ENCODE results near the gene S100A13. TPM values are rescaled to one million over a fixed set of nuclear protein-coding genes. Genes with fewer than 3 reads are reported as not detected.
A peak's percentile ranks its signal among the peaks of the same experiment; 100 is the strongest.
"Not testable (repeated sequence)": the region's sequence is repeated elsewhere in the genome, so short reads cannot be mapped to it uniquely, and the experiment has no call there.

Gene S100A13
- total RNA-seq, 2 experiments from 2014 or later = 8.1 to 9.4 TPM

DNA sequence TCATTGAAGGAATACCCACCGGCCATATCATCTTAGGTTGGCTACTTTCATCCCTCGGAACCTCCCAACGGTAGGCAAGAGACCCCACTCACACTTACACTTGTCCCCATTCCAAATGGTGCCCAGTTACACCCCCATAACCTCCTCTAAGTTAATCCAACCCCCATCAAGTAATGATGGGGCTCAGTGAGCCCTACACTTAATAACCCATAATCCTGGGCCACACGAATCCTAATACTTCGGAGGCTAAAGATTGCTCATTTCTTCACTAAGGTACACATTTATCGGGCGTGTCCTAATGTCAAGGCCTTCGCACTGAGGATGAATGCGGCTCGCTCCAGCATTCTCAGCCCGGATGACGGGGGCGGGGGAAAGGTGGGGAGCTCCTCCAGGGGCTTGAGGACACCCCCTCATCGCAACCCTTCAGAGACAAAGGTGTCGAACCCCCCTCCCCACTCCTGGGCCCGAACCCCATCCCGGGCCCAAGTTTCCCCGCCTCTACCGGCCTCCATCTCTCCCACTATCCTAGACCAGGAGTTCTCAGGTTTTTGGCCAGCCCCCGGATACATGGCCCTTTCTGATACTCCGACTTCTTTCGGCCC lies 43.1 kb upstream of the S100A13 start:
- TF ChIP-seq, protein P1, sequence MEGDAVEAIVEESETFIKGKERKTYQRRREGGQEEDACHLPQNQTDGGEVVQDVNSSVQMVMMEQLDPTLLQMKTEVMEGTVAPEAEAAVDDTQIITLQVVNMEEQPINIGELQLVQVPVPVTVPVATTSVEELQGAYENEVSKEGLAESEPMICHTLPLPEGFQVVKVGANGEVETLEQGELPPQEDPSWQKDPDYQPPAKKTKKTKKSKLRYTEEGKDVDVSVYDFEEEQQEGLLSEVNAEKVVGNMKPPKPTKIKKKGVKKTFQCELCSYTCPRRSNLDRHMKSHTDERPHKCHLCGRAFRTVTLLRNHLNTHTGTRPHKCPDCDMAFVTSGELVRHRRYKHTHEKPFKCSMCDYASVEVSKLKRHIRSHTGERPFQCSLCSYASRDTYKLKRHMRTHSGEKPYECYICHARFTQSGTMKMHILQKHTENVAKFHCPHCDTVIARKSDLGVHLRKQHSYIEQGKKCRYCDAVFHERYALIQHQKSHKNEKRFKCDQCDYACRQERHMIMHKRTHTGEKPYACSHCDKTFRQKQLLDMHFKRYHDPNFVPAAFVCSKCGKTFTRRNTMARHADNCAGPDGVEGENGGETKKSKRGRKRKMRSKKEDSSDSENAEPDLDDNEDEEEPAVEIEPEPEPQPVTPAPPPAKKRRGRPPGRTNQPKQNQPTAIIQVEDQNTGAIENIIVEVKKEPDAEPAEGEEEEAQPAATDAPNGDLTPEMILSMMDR (IDR thresholded peaks at IDR 0.05) = no peak
- H3K4me1 Mint-ChIP-seq (ENCODE audit: low read depth) = peaks cover 26% of the 10 kb centered on the region
- H3K9me3 Mint-ChIP-seq = no peaks in the 10 kb centered on the region
- intact Hi-C loops (cut with micrococcal nuclease) = loop anchor here (5.0 kb wide), 1 partner anchor 317 kb away; the partner anchor contains the start of gene RAB13
- no peak overlapping the region for H3K27ac Mint-ChIP-seq
- ChIA-PET POLR2A (interaction anchor here (0.6 to 3.9 kb wide), 6 partner anchors 9 to 138 kb away, joined by 3 to 31 read pairs (median 6); partner anchors contain the start of genes CHTOP and SNAPIN), CTCF (interaction anchor here (1.7 to 3.3 kb wide), 2 partner anchors 79 to 160 kb away, joined by 5 to 17 read pairs; no protein-coding TSS in a partner anchor)
- ATAC-seq = no peak
- H3K4me3 Mint-ChIP-seq = no peak overlapping the region
- H3K36me3 Mint-ChIP-seq (ENCODE audit: low read depth) = peaks cover 47% of the 10 kb centered on the region
- H3K27me3 Mint-ChIP-seq = no peaks in the 10 kb centered on the region
- DNase-seq = peak; percentile 42

DNA sequence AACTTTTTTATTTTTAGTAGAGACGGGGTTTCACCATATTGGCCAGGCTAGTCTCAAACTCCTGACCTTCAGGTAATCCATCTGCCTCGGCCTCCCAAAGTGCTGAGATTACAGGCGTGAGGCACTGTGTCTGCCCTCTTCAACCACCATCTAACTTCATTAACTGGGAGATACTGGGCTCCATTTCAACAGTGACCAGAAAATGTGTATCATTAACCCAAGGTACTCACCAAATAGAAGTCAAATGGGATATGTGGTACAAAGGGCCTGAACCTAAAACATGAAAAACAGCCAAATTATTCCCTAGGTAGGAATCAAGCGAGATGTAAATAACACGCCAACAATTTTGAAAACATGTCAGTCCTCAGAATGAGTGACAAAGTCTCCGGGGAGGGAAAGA lies 42.3 kb upstream of the S100A13 start:
- ChIA-PET CTCF (interaction anchor here (0.8 to 1.7 kb wide), 3 partner anchors 8 to 159 kb away, joined by 3 to 5 read pairs (median 3); partner anchors contain the start of gene SNAPIN), POLR2A (interaction anchor here (1.1 to 3.9 kb wide), 7 partner anchors 9 to 317 kb away, joined by 3 to 31 read pairs (median 5); partner anchors contain the start of genes CHTOP and SNAPIN)
- H3K27ac Mint-ChIP-seq = no peak overlapping the region
- no peaks in the 10 kb centered on the region for H3K27me3 Mint-ChIP-seq
- no peak for ATAC-seq
- TF ChIP-seq, protein P1 (IDR thresholded peaks at IDR 0.05) = no peak
- DNase-seq = no peak
- peaks cover 26% of the 10 kb centered on the region for H3K4me1 Mint-ChIP-seq (ENCODE audit: low read depth)
- no peak overlapping the region for H3K4me3 Mint-ChIP-seq
- intact Hi-C loops (cut with micrococcal nuclease) = loop anchor here (5.0 kb wide), 1 partner anchor 318 kb away; the partner anchor contains the start of gene RAB13
- no peaks in the 10 kb centered on the region for H3K9me3 Mint-ChIP-seq
- H3K36me3 Mint-ChIP-seq (ENCODE audit: low read depth) = peaks cover 53% of the 10 kb centered on the region

DNA sequence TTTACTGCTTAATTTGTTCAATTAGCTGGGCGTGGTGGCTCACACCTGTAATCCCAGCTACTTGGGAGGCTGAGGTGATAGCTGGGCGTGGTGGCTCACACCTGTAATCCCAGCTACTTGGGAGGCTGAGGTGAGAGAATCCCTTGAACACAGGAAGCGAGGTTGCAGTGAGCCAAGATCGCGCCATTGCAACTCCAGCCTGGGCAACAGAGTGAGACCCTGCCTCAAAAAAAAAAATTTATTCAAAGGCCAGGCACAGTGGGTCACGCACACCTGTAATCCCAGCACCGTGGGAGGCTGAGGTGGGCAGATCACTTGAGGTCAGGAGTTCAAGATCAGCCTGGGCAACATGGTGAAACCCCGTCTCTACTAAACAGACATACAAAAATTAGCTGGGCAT lies 41.4 kb upstream of the S100A13 start:
- not testable (repeated sequence) for H3K4me3 Mint-ChIP-seq

DNA sequence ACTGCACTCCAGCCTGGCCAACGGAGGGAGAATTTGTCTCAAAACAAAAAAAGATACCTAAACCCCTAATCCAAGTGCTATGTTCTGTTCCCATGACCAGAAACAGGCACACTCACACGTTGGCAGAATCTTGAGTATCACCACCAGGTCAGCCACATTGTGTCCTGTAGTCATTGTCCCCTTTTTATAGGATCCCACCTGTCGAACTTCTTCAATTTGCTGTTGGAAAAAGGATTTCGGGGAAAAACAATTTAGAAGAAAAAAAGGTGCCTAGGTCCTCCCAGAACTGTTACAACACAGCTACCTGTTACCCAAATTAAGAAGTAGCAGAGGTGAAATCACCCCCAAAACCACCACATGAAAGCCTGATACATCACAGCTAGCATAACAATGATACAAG lies 40.1 kb upstream of the S100A13 start:
- Mint-ChIP-seq H3K9me3 (no peaks in the 10 kb centered on the region), H3K27ac (peak overlapping the region; percentile 78), H3K4me1 (ENCODE audit: low read depth) (peaks cover 23% of the 10 kb centered on the region), H3K4me3 (no peak overlapping the region), H3K27me3 (no peaks in the 10 kb centered on the region), H3K36me3 (ENCODE audit: low read depth) (peaks cover 71% of the 10 kb centered on the region)
- ATAC-seq = no peak
- intact Hi-C loops (cut with micrococcal nuclease) = no loop called here
- CTCF ChIA-PET = interaction anchor here (0.7 to 1.3 kb wide), 4 partner anchors 10 to 95 kb away, joined by 3 read pairs; no protein-coding TSS in a partner anchor
- TF ChIP-seq, protein P1 (IDR thresholded peaks at IDR 0.05) = no peak
- no peak for DNase-seq
- POLR2A ChIA-PET = interaction anchor here (0.7 to 2.1 kb wide), 14 partner anchors 8 to 1668 kb away, joined by 3 to 12 read pairs (median 4); partner anchors contain the start of gene SNAPIN

More for the DNA sequence above, 41.4 kb upstream of the S100A13 start:
- intact Hi-C loops (cut with micrococcal nuclease); DNase-seq; H3K27me3 Mint-ChIP-seq; ATAC-seq; H3K9me3 Mint-ChIP-seq: not testable (repeated sequence)
- POLR2A ChIA-PET = interaction anchor here (0.6 to 2.1 kb wide), 6 partner anchors 8 to 324 kb away, joined by 3 to 12 read pairs (median 6); partner anchors contain the start of gene SNAPIN
- Mint-ChIP-seq H3K4me1 (ENCODE audit: low read depth) (peaks cover 26% of the 10 kb centered on the region), H3K27ac (peak overlapping the region; percentile 78), H3K36me3 (ENCODE audit: low read depth) (peaks cover 61% of the 10 kb centered on the region)
- CTCF ChIA-PET = interaction anchor here (0.8 to 1.0 kb wide), 2 partner anchors 9 to 10 kb away, joined by 3 read pairs; partner anchors contain the start of gene SNAPIN

DNA sequence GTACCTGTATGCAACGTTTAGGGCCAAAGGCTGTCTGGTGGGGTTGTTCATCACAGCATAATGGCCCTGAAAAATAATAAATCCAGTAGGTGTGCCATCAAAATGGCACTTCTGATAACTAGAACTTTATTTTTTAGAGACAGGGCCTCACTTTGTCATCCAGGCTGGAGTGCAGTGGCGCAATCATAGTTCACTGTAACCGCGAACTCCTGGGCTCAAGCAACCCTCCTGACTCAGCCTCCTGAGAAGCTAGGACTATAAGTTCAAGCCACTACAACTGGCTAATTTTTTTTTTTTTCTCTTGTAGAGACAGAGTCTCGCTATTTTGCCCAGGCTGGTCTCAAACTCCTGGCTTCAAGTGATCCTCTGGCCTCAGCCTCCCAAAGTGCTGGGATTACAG lies 35.9 kb upstream of the S100A13 start:
- intact Hi-C loops (cut with micrococcal nuclease) = no loop called here
- Mint-ChIP-seq H3K9me3 (no peaks in the 10 kb centered on the region), H3K27me3 (no peaks in the 10 kb centered on the region), H3K4me1 (ENCODE audit: low read depth) (peaks cover 22% of the 10 kb centered on the region), H3K36me3 (ENCODE audit: low read depth) (peaks cover 64% of the 10 kb centered on the region), H3K4me3 (no peak overlapping the region), H3K27ac (no peak overlapping the region)
- TF ChIP-seq, protein P1 (IDR thresholded peaks at IDR 0.05) = no peak
- no peak for DNase-seq
- ATAC-seq = no peak
- POLR2A ChIA-PET = interaction anchor here (1.0 to 5.6 kb wide), 4 partner anchors 10 to 69 kb away, joined by 3 to 44 read pairs (median 3); no protein-coding TSS in a partner anchor
- CTCF ChIA-PET = no interaction called here
